ENCODE data around the gene ZBTB26.

The ZBTB26 gene

GRCh38 chr9:122931226-122932121 is at the start of gene ZBTB26:
TSS of gene ZBTB26 (minus strand) at chr9:122931512. CDS start at chr9:122919934, 11,578 bp downstream.
- DNase-seq (ENCODE audit: low read depth in 2 of 2): peak; percentile 67 to 68

GRCh38 chr9:122978601-122979000 is 47.3 kb upstream of the ZBTB26 start:
- DNase-seq (ENCODE audit: low read depth in 2 of 2): no peak

GRCh38 chr9:122975196-122975595 is 43.9 kb upstream of the ZBTB26 start:
- no peak for DNase-seq (ENCODE audit: low read depth in 2 of 2)

- no peak for DNase-seq (ENCODE audit: low read depth in 2 of 2)
Observed at GRCh38 chr9:122961139-122961538, 29.8 kb upstream of the ZBTB26 start.

- no peak for DNase-seq (ENCODE audit: low read depth in 2 of 2)
Observed at GRCh38 chr9:122955961-122956360, 24.6 kb upstream of the ZBTB26 start.

GRCh38 chr9:122954253-122954691 is 23.0 kb upstream of the ZBTB26 start:
- no peak for DNase-seq (ENCODE audit: low read depth in 2 of 2)

GRCh38 chr9:122951056-122951455 is 19.7 kb upstream of the ZBTB26 start:
- DNase-seq (ENCODE audit: low read depth in 2 of 2): no peak

GRCh38 chr9:122950263-122950662 is 19.0 kb upstream of the ZBTB26 start:
- DNase-seq (ENCODE audit: low read depth in 2 of 2): no peak

GRCh38 chr9:122949696-122950095 is 18.4 kb upstream of the ZBTB26 start:
- DNase-seq (ENCODE audit: low read depth in 2 of 2): no peak

GRCh38 chr9:122948313-122948712 is 17.0 kb upstream of the ZBTB26 start:
- DNase-seq (ENCODE audit: low read depth in 2 of 2): no peak

GRCh38 chr9:122946461-122947005 is 15.2 kb upstream of the ZBTB26 start:
- DNase-seq (ENCODE audit: low read depth in 2 of 2): no peak

- DNase-seq (ENCODE audit: low read depth in 2 of 2): no peak
Observed at GRCh38 chr9:122944960-122945888, 13.9 kb upstream of the ZBTB26 start.

GRCh38 chr9:122941582-122942234 is 10.4 kb upstream of the ZBTB26 start:
- DNase-seq (ENCODE audit: low read depth in 2 of 2): peak in 1 of 2 experiments; percentile 19

- DNase-seq (ENCODE audit: low read depth in 2 of 2): peak; percentile 94 to 95
Observed at GRCh38 chr9:122940749-122941581, 9.7 kb upstream of the ZBTB26 start, which contains the start of gene RABGAP1. TSS of gene RABGAP1 (plus strand) at chr9:122941020. CDS start at chr9:122957060, 16,040 bp downstream.

- no peak for DNase-seq (ENCODE audit: low read depth in 2 of 2)
Observed at GRCh38 chr9:122940454-122940748, 9.1 kb upstream of the ZBTB26 start.

- no peak for DNase-seq (ENCODE audit: low read depth in 2 of 2)
Observed at GRCh38 chr9:122939601-122940000, 8.3 kb upstream of the ZBTB26 start.

GRCh38 chr9:122936883-122937282 is 5.6 kb upstream of the ZBTB26 start:
- DNase-seq (ENCODE audit: low read depth in 2 of 2): no peak

GRCh38 chr9:122936464-122936863 is 5.2 kb upstream of the ZBTB26 start:
- no peak for DNase-seq (ENCODE audit: low read depth in 2 of 2)

GRCh38 chr9:122930541-122931225 is 629 bp downstream of the ZBTB26 start:
- no peak for DNase-seq (ENCODE audit: low read depth in 2 of 2)

GRCh38 chr9:122929796-122930354 is 1.4 kb downstream of the ZBTB26 start:
- DNase-seq (ENCODE audit: low read depth in 2 of 2): no peak
